H1 (cell line): ENCODE data around the gene ITGB1BP1. TPM values are rescaled to one million over a fixed set of nuclear protein-coding genes. Genes with fewer than 3 reads are reported as not detected.

Experiments
- BACH1 ChIP-seq: IDR thresholded peaks from 2 replicates; pipeline ENCODE4 v1.6.1; 2012; ENCODE audit warnings: low read length, improper control_type of control experiment
- KDM1A ChIP-seq: fragments of 200-600, 300-600 bp; sonication (generic); IDR thresholded peaks from 2 replicates; pipeline ENCODE4 v1.7.1; 2016; ENCODE audit warnings: mild to moderate bottlenecking, low read length, borderline replicate concordance
- KDM5A ChIP-seq: fragments of 200-600 bp; IDR thresholded peaks from 2 replicates; pipeline ENCODE4 v1.7.1; 2012; ENCODE audit warnings: mild to moderate bottlenecking, low read length, inconsistent platforms, mixed read lengths
- YY1 ChIP-seq: IDR thresholded peaks from 2 replicates; pipeline ENCODE4 v1.6.1; 2011; ENCODE audit warnings: low read depth, mild to moderate bottlenecking, low read length
- polyA plus RNA-seq, 7 experiments: library from polyadenylated mRNA; depleted of rRNA in 3 of 7; stranded (reverse) in 5 of 7; unstranded in 2 of 7; fragments of >200 nt in 5 of 7; fragments of 200-250 nt in 2 of 7; gene quantifications; 1 replicate in 5 of 7; 2 replicates in 1 of 7; 4 replicates in 1 of 7; pipeline versions ENCODE4 v1.2.1 to v1.2.3, GENCODE V29; 2011 to 2013; ENCODE audit warnings: missing spikeins in 2 of 7, mixed read lengths in 2 of 7
- total RNA-seq: library from RNA; stranded (reverse); fragmentation: NEBNext Ultra II Directional; extraction: Animal tissue kit (Norgen Biotek cat#: 25700); gene quantifications from 2 replicates; pipeline ENCODE4 v1.2.1, GENCODE V29; 2021
- TF ChIP-seq, protein P1 (sequence below): IDR thresholded peaks from 2 replicates; pipeline ENCODE4 v1.6.1; 2012; ENCODE audit warnings: low read length, inconsistent platforms

The ITGB1BP1 gene
- total and polyA plus RNA-seq, 2 of the 8 experiments (the other 6 are each of a cell fraction or from before 2014, with no cell fraction given) = 16.1 to 45.4 TPM

DNA sequence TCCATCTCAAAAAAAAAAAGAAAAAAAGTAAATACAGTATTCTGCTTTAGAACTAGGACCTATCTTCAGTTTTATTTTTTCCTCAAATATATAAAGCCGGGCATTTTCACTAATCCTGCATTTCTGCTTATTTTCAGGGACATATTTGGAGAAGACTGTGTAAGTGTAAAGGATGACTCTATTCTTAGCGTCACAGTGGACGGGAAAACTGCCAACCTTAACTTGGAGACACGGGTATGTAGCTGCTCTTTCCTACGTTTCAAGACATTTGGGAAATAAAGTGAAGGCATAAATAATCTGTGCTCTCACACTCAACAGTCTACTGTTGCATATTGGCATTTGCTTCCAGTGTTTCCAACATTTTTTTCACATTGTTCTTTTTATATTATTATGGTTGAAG is 47.9 kb upstream of the ITGB1BP1 start (continued):
- TF ChIP-seq KDM1A (no peak), KDM5A (no peak), YY1 (no peak), BACH1 (no peak)
- TF ChIP-seq, protein P1, sequence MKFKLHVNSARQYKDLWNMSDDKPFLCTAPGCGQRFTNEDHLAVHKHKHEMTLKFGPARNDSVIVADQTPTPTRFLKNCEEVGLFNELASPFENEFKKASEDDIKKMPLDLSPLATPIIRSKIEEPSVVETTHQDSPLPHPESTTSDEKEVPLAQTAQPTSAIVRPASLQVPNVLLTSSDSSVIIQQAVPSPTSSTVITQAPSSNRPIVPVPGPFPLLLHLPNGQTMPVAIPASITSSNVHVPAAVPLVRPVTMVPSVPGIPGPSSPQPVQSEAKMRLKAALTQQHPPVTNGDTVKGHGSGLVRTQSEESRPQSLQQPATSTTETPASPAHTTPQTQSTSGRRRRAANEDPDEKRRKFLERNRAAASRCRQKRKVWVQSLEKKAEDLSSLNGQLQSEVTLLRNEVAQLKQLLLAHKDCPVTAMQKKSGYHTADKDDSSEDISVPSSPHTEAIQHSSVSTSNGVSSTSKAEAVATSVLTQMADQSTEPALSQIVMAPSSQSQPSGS = no peak
